ENCODE measurements around the gene ELF3. TPM values are rescaled to one million over a fixed set of nuclear protein-coding genes. Genes with fewer than 3 reads are reported as not detected.
"Not testable (repeated sequence)": the region's sequence is repeated elsewhere in the genome, so short reads cannot be mapped to it uniquely, and the experiment has no call there.

The ELF3 gene
- total RNA-seq, 1 donor = under 0.01 TPM

- DNase-seq (ENCODE audit: insufficient read length, low spot score, missing footprints) = no peak
- Histone ChIP-seq H3K27ac (ENCODE audit: low read depth, low read length) (no peak overlapping the region), H4K20me1 (ENCODE audit: insufficient read depth, low read length) (no peaks in the 10 kb centered on the region), H3K4me3 (ENCODE audit: insufficient read depth, low read length) (no peak overlapping the region), H3K4me2 (ENCODE audit: insufficient read depth, low read length) (no peak overlapping the region), H3K36me3 (ENCODE audit: insufficient read depth, low read length) (no peaks in the 10 kb centered on the region), H3K79me2 (ENCODE audit: insufficient read depth, low read length) (no peaks in the 10 kb centered on the region), H3K9me3 (ENCODE audit: low read depth, low read length) (no peaks in the 10 kb centered on the region), H3K27me3 (ENCODE audit: insufficient read depth, low read length) (no peaks in the 10 kb centered on the region), H3K4me1 (ENCODE audit: insufficient read depth, low read length) (peaks cover 7% of the 10 kb centered on the region), H2AFZ (ENCODE audit: low read length) (no peak overlapping the region)
- no peak for TF ChIP-seq CTCF (IDR thresholded peaks at IDR 0.05; ENCODE audit: extremely low read depth, low read depth, low read length)
Observed at GRCh38 chr1:202017749-202018467, 7.5 kb downstream of the ELF3 start.

- H2AFZ ChIP-seq (ENCODE audit: low read length) = no peak overlapping the region
- H3K4me2 ChIP-seq (ENCODE audit: insufficient read depth, low read length) = no peak overlapping the region
- H3K9me3 ChIP-seq (ENCODE audit: low read depth, low read length) = no peaks in the 10 kb centered on the region
- no peaks in the 10 kb centered on the region for H4K20me1 ChIP-seq (ENCODE audit: insufficient read depth, low read length)
- H3K79me2 ChIP-seq (ENCODE audit: insufficient read depth, low read length) = no peaks in the 10 kb centered on the region
- peaks cover 10% of the 10 kb centered on the region for H3K4me1 ChIP-seq (ENCODE audit: insufficient read depth, low read length)
- no peaks in the 10 kb centered on the region for H3K36me3 ChIP-seq (ENCODE audit: insufficient read depth, low read length)
- no peak for TF ChIP-seq CTCF (IDR thresholded peaks at IDR 0.05; ENCODE audit: extremely low read depth, low read depth, low read length)
- no peaks in the 10 kb centered on the region for H3K27me3 ChIP-seq (ENCODE audit: insufficient read depth, low read length)
- H3K27ac ChIP-seq (ENCODE audit: low read depth, low read length) = no peak overlapping the region
- no peak overlapping the region for H3K4me3 ChIP-seq (ENCODE audit: insufficient read depth, low read length)
- DNase-seq (ENCODE audit: insufficient read length, low spot score, missing footprints) = no peak
Observed at GRCh38 chr1:202018468-202019234, 8.3 kb downstream of the ELF3 start.

GRCh38 chr1:202019235-202019558, 8.8 kb downstream of the ELF3 start:
- H3K79me2 ChIP-seq (ENCODE audit: insufficient read depth, low read length); DNase-seq (ENCODE audit: insufficient read length, low spot score, missing footprints); H3K36me3 ChIP-seq (ENCODE audit: insufficient read depth, low read length); H3K9me3 ChIP-seq (ENCODE audit: low read depth, low read length); H4K20me1 ChIP-seq (ENCODE audit: insufficient read depth, low read length); H3K27me3 ChIP-seq (ENCODE audit: insufficient read depth, low read length); H3K4me3 ChIP-seq (ENCODE audit: insufficient read depth, low read length); H2AFZ ChIP-seq (ENCODE audit: low read length); H3K27ac ChIP-seq (ENCODE audit: low read depth, low read length); H3K4me2 ChIP-seq (ENCODE audit: insufficient read depth, low read length): not testable (repeated sequence)
- peaks cover 10% of the 10 kb centered on the region for H3K4me1 ChIP-seq (ENCODE audit: insufficient read depth, low read length)

- Histone ChIP-seq H3K27me3 (ENCODE audit: insufficient read depth, low read length) (no peaks in the 10 kb centered on the region), H3K4me2 (ENCODE audit: insufficient read depth, low read length) (no peak overlapping the region), H3K4me3 (ENCODE audit: insufficient read depth, low read length) (no peak overlapping the region), H2AFZ (ENCODE audit: low read length) (no peak overlapping the region), H4K20me1 (ENCODE audit: insufficient read depth, low read length) (no peaks in the 10 kb centered on the region), H3K36me3 (ENCODE audit: insufficient read depth, low read length) (no peaks in the 10 kb centered on the region), H3K27ac (ENCODE audit: low read depth, low read length) (no peak overlapping the region), H3K79me2 (ENCODE audit: insufficient read depth, low read length) (no peaks in the 10 kb centered on the region), H3K4me1 (ENCODE audit: insufficient read depth, low read length) (peaks cover 10% of the 10 kb centered on the region), H3K9me3 (ENCODE audit: low read depth, low read length) (no peaks in the 10 kb centered on the region)
- DNase-seq (ENCODE audit: insufficient read length, low spot score, missing footprints) = no peak
- no peak for TF ChIP-seq CTCF (IDR thresholded peaks at IDR 0.05; ENCODE audit: extremely low read depth, low read depth, low read length)
Observed at GRCh38 chr1:202023001-202023433, 12.6 kb downstream of the ELF3 start.
